HEK293T (cell line): ENCODE measurements around the gene SLC17A3.

Experiments used
- CTCF ChIA-PET: fragments of 350-600 bp; formaldehyde crosslinking; extraction: SDS; loops from one replicate; lab custom pipeline; 2021; ENCODE audit warnings: antibody characterized with exemption, inconsistent platforms; lab: Yijun Ruan, JAX
- POLR2A ChIA-PET: fragments of 350-600 bp; formaldehyde crosslinking; extraction: SDS; loops from one replicate; lab custom pipeline; 2020; ENCODE audit warnings: antibody characterized with exemption, inconsistent platforms; lab: Yijun Ruan, JAX
- DNase-seq: peaks from one replicate; pipeline ENCODE4 v3.0.0; 2012; ENCODE audit warnings: mixed read lengths; ENCODE audit errors: extremely low spot score
- ARNT ChIP-seq: fragments of 450-650 bp; IDR thresholded peaks from 2 replicates; pipeline ENCODE4 v1.6.1; 2017; ENCODE audit warnings: mild to moderate bottlenecking
- BHLHE40 ChIP-seq: fragments of 450-650 bp; IDR thresholded peaks from 2 replicates; pipeline ENCODE4 v1.6.1; 2016; ENCODE audit warnings: mild to moderate bottlenecking, moderate library complexity, borderline replicate concordance
- CTBP1 ChIP-seq: fragments of 450-650 bp; IDR thresholded peaks from 2 replicates; pipeline ENCODE4 v1.6.1; 2016; ENCODE audit warnings: borderline replicate concordance
- ELF4 ChIP-seq: fragments of 450-650 bp; IDR thresholded peaks from 2 replicates; pipeline ENCODE4 v1.6.1; 2017; ENCODE audit warnings: antibody characterized with exemption
- FOXA1 ChIP-seq: fragments of 450-650 bp; IDR thresholded peaks from 2 replicates; pipeline ENCODE4 v1.6.1; 2016; ENCODE audit warnings: mild to moderate bottlenecking
- FOXK2 ChIP-seq: fragments of 450-650 bp; IDR thresholded peaks from 2 replicates; pipeline ENCODE4 v1.6.1; 2016; ENCODE audit warnings: mild to moderate bottlenecking
- FOXM1 ChIP-seq: fragments of 450-650 bp; IDR thresholded peaks from 2 replicates; pipeline ENCODE4 v1.6.1; 2017; ENCODE audit warnings: mild to moderate bottlenecking, borderline replicate concordance
- HDGF ChIP-seq: fragments of 450-650 bp; IDR thresholded peaks from 2 replicates; pipeline ENCODE4 v1.6.1; 2017; ENCODE audit warnings: antibody characterized with exemption, borderline replicate concordance
- L3MBTL2 ChIP-seq: fragments of 450-650 bp; conservative IDR thresholded peaks from 2 replicates; pipeline ENCODE4 v1.6.1; 2016; ENCODE audit warnings: mild to moderate bottlenecking
- LEF1 ChIP-seq: fragments of 450-650 bp; IDR thresholded peaks from 2 replicates; pipeline ENCODE4 v1.6.1; 2017; ENCODE audit warnings: mild to moderate bottlenecking, borderline replicate concordance
- NFRKB ChIP-seq: fragments of 450-650 bp; IDR thresholded peaks from 2 replicates; pipeline ENCODE4 v1.6.1; 2016; ENCODE audit warnings: mild to moderate bottlenecking, moderate library complexity
- PKNOX1 ChIP-seq: fragments of 450-650 bp; IDR thresholded peaks from 2 replicates; pipeline ENCODE4 v1.6.1; 2016
- SP1 ChIP-seq: fragments of 450-650 bp; IDR thresholded peaks from 2 replicates; pipeline ENCODE4 v1.6.1; 2017
- SUZ12 ChIP-seq: fragments of 450-650 bp; IDR thresholded peaks from 2 replicates; pipeline ENCODE4 v1.6.1; 2016; ENCODE audit warnings: mild to moderate bottlenecking
- TARDBP ChIP-seq: fragments of 450-650 bp; IDR thresholded peaks from 2 replicates; pipeline ENCODE4 v1.6.1; 2016
- ZNF384 ChIP-seq: fragments of 450-650 bp; IDR thresholded peaks from 2 replicates; pipeline ENCODE4 v1.6.1; 2016

SLC17A3 gene

GRCh38 chr6:25883991-25884390 is 9.9 kb upstream of the SLC17A3 start:
- CTCF ChIA-PET, result no interaction called here

GRCh38 chr6:25883536-25883935 is 9.5 kb upstream of the SLC17A3 start:
- no peak for DNase-seq
- CTCF ChIA-PET, result no interaction called here

More at GRCh38 chr6:25883991-25884390, 9.9 kb upstream of the SLC17A3 start:
- no peak for TF ChIP-seq HDGF
- no peak for DNase-seq
- POLR2A ChIA-PET, result no interaction called here

GRCh38 chr6:25882051-25882496 is 8.0 kb upstream of the SLC17A3 start:
- ChIA-PET CTCF (no interaction called here), POLR2A (no interaction called here)
- TF ChIP-seq ARNT, result no peak
- TF ChIP-seq SP1, result no peak
- TF ChIP-seq HDGF, result no peak
- TF ChIP-seq LEF1, result no peak
- no peak for TF ChIP-seq CTBP1
- no peak for TF ChIP-seq FOXA1
- no peak for TF ChIP-seq ELF4
- TF ChIP-seq NFRKB, result no peak
- no peak for TF ChIP-seq PKNOX1

More at GRCh38 chr6:25883536-25883935, 9.5 kb upstream of the SLC17A3 start:
- POLR2A ChIA-PET, result no interaction called here
- TF ChIP-seq ARNT (no peak), FOXM1 (no peak), L3MBTL2 (no peak), CTBP1 (no peak), FOXA1 (no peak), SUZ12 (no peak), ZNF384 (no peak), TARDBP (no peak), FOXK2 (no peak), HDGF (no peak)

GRCh38 chr6:25880601-25881000 is 6.6 kb upstream of the SLC17A3 start:
- ChIA-PET CTCF (no interaction called here), POLR2A (no interaction called here)
- TF ChIP-seq HDGF (no peak), ELF4 (no peak), NFRKB (no peak), BHLHE40 (no peak), SP1 (no peak), ZNF384 (no peak), L3MBTL2 (no peak), ARNT (no peak), CTBP1 (no peak), FOXM1 (no peak), LEF1 (no peak), FOXK2 (no peak), FOXA1 (no peak), TARDBP (no peak), SUZ12 (no peak), PKNOX1 (no peak)
- no peak for DNase-seq

More at GRCh38 chr6:25882051-25882496, 8.0 kb upstream of the SLC17A3 start:
- no peak for DNase-seq

GRCh38 chr6:25878721-25879322 is 4.8 kb upstream of the SLC17A3 start:
- TF ChIP-seq NFRKB, result no peak
- no peak for TF ChIP-seq HDGF
- TF ChIP-seq CTBP1, result no peak
- no peak for TF ChIP-seq FOXK2
- TF ChIP-seq SP1, result no peak
- no peak for TF ChIP-seq TARDBP
- no peak for TF ChIP-seq ARNT
- no peak for TF ChIP-seq BHLHE40
- no peak for TF ChIP-seq FOXA1
- TF ChIP-seq FOXM1, result no peak
- no peak for TF ChIP-seq LEF1
- no peak for TF ChIP-seq PKNOX1
- TF ChIP-seq ZNF384, result no peak
- TF ChIP-seq ELF4, result no peak
- TF ChIP-seq SUZ12, result no peak
- TF ChIP-seq L3MBTL2, result no peak
- ChIA-PET CTCF (no interaction called here), POLR2A (no interaction called here)
- no peak for DNase-seq

GRCh38 chr6:25875926-25876602 is 2.0 kb upstream of the SLC17A3 start:
- DNase-seq, result no peak
- no peak for TF ChIP-seq CTBP1
- TF ChIP-seq SUZ12, result no peak
- TF ChIP-seq L3MBTL2, result no peak
- TF ChIP-seq ELF4, result no peak
- no peak for TF ChIP-seq PKNOX1
- TF ChIP-seq SP1, result no peak
- TF ChIP-seq FOXA1, result no peak
- TF ChIP-seq ARNT, result no peak
- TF ChIP-seq BHLHE40, result no peak
- TF ChIP-seq HDGF, result no peak
- TF ChIP-seq TARDBP, result no peak
- TF ChIP-seq FOXM1, result no peak
- TF ChIP-seq LEF1, result no peak
- TF ChIP-seq FOXK2, result no peak
- TF ChIP-seq ZNF384, result no peak
- no peak for TF ChIP-seq NFRKB
- POLR2A ChIA-PET, result no interaction called here
- CTCF ChIA-PET, result no interaction called here
